Activated B cell treated with CpG ODN at 0.5 μM for 24 hours (primary cell): ENCODE measurements around the gene DENND2D. TPM values are rescaled to one million over a fixed set of nuclear protein-coding genes. Genes with fewer than 3 reads are reported as not detected.

Experiments used
- ATAC-seq: fragments of 200-7000 bp; cut with Tn5 transposase; one replicate; pipeline ENCODE4 v1.10.0; 2021; ENCODE audit warnings: low read depth, mild to moderate bottlenecking, moderate library complexity
- CTCF ChIA-PET: fragments of 350-600 bp; sonication (Branson Sonifier 250); formaldehyde crosslinking; loops from one replicate; lab custom pipeline; 2021; ENCODE audit warnings: antibody characterized with exemption; lab: Charles Lee
- POLR2A ChIA-PET: fragments of 350-600 bp; sonication (Branson Sonifier 250); formaldehyde crosslinking; loops from one replicate; lab custom pipeline; 2021; ENCODE audit warnings: antibody characterized with exemption; lab: Charles Lee
- DNase-seq: peaks from one replicate; pipeline ENCODE4 v3.0.0; 2022
- H3K27ac Mint-ChIP-seq: one replicate; pipeline ENCODE4 v1.8.0; 2020; ENCODE audit warnings: mixed read lengths
- H3K27me3 Mint-ChIP-seq: one replicate; pipeline ENCODE4 v1.8.0; 2021; ENCODE audit warnings: mixed read lengths
- H3K36me3 Mint-ChIP-seq: one replicate; pipeline ENCODE4 v1.8.0; 2021; ENCODE audit warnings: low read depth, mixed read lengths
- H3K4me1 Mint-ChIP-seq: one replicate; pipeline ENCODE4 v1.8.0; 2021; ENCODE audit warnings: mixed read lengths
- H3K4me3 Mint-ChIP-seq: one replicate; pipeline ENCODE4 v1.8.0; 2020; ENCODE audit warnings: mild to moderate bottlenecking, mixed read lengths
- H3K9me3 Mint-ChIP-seq: one replicate; pipeline ENCODE4 v1.8.0; 2020; ENCODE audit warnings: mixed read lengths
- intact Hi-C: fragments of 100-400 bp; cut with micrococcal nuclease; formaldehyde crosslinking; loops from one replicate; pipeline ENCODE4 v1.15.1; 2024
- total RNA-seq: library from RNA; stranded (reverse); gene quantifications from 2 replicates; pipeline ENCODE4 v1.2.3, GENCODE V29; 2022
- TF ChIP-seq, protein P1 (sequence below): fragments of 200-600 bp; IDR thresholded peaks from one replicate; pipeline ENCODE4 v1.8.0; 2022; ENCODE audit warnings: antibody characterized with exemption, mild to moderate bottlenecking

The DENND2D gene
- total RNA-seq, 1 donor from 2014 or later: 58.6 TPM

DNA sequence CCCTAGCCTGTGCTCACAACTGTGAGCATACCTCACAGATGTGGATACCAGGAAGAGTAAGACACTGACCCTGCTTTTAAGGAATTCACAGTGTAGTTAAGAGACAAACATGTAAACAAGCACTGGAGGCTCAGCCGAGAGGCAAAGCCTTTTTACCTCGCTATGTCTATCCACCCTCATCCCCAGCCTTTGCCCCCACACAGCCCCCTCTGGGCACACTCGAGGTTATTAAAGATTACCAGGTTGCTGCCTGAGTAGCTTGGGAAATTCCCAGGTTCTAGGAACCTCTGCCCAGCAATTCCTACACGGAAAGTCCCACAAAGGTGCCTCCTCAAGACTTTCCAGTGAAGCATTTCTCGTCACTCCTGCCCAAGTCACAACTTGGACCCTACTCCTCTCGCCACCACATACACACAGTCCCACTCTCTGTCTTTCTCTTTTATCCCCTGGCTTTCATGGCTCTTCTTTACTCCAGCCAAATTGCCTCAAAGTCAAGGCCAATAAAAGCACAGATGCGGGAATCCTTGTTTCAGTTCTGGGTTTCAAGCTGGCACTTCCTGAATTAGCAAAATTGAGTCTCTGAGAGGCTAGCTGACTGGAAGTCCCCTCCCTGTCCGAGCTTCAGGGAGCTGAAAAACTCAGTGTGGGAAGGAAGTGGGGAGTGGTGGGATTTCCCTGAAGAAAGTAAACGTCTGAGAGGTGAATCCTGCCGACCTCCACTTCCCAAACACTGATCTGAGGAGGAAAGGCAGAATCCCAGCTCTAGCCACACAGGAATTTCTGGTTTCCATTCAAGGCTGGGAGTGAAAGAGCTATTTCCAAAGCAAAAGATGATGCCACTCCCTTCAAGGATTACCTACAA lies 7.6 kb downstream of the DENND2D start:
- CTCF ChIA-PET: interaction anchor here (0.7 to 1.1 kb wide), 5 partner anchors 9 to 208 kb away, joined by 3 to 6 read pairs (median 3); no protein-coding TSS in a partner anchor
- peak overlapping the region; percentile 70 for H3K4me3 Mint-ChIP-seq
- peak; percentile 65 for ATAC-seq
- TF ChIP-seq, protein P1, sequence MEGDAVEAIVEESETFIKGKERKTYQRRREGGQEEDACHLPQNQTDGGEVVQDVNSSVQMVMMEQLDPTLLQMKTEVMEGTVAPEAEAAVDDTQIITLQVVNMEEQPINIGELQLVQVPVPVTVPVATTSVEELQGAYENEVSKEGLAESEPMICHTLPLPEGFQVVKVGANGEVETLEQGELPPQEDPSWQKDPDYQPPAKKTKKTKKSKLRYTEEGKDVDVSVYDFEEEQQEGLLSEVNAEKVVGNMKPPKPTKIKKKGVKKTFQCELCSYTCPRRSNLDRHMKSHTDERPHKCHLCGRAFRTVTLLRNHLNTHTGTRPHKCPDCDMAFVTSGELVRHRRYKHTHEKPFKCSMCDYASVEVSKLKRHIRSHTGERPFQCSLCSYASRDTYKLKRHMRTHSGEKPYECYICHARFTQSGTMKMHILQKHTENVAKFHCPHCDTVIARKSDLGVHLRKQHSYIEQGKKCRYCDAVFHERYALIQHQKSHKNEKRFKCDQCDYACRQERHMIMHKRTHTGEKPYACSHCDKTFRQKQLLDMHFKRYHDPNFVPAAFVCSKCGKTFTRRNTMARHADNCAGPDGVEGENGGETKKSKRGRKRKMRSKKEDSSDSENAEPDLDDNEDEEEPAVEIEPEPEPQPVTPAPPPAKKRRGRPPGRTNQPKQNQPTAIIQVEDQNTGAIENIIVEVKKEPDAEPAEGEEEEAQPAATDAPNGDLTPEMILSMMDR: no peak
- intact Hi-C loops: loop anchor here (1.0 to 2.0 kb wide), 2 partner anchors 10 to 14 kb away; no protein-coding TSS in a partner anchor
- peak overlapping the region; percentile 89 for H3K27ac Mint-ChIP-seq
- no peaks in the 10 kb centered on the region for H3K27me3 Mint-ChIP-seq
- no peaks in the 10 kb centered on the region for H3K9me3 Mint-ChIP-seq
- peaks cover 71% of the 10 kb centered on the region for H3K4me1 Mint-ChIP-seq
- no peak for DNase-seq
- H3K36me3 Mint-ChIP-seq: peaks cover 95% of the 10 kb centered on the region
- POLR2A ChIA-PET: interaction anchor here (0.5 to 4.1 kb wide), 6 partner anchors 9 to 53 kb away, joined by 5 to 37 read pairs (median 21); partner anchors contain the start of genes CEPT1 and DRAM2

DNA sequence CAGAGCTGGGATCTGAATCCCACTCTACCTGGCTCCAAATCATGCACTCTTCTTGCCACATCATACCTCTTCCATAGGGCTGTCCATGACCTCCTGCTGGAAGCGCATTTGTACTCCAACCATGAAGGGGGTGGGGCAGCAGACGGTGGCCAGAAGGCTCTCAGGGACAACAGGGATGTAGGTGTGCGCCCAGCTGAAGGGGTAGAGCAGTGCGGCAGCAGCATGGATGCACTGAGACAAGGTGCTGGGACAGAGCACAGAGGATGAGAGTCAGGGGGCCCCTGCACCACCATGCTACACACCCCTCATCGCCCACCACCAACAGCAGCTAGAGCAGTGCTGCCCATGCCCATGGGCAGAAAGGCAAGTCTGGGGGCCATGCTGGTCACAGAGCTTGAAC lies 8.4 kb downstream of the DENND2D start:
- no peak for ATAC-seq
- ChIA-PET CTCF (interaction anchor here (0.8 to 1.4 kb wide), 3 partner anchors 29 to 577 kb away, joined by 3 to 7 read pairs (median 6); no protein-coding TSS in a partner anchor), POLR2A (interaction anchor here (0.8 to 4.1 kb wide), 5 partner anchors 12 to 64 kb away, joined by 3 to 37 read pairs (median 22); partner anchors contain the start of genes CEPT1 and DRAM2)
- TF ChIP-seq, protein P1: no peak
- intact Hi-C loops: loop anchor here (2.0 kb wide), 1 partner anchor 13 kb away; no protein-coding TSS in a partner anchor
- Mint-ChIP-seq H3K9me3 (no peaks in the 10 kb centered on the region), H3K27me3 (no peaks in the 10 kb centered on the region), H3K36me3 (peaks cover 95% of the 10 kb centered on the region), H3K27ac (peak overlapping the region; percentile 89), H3K4me3 (no peak overlapping the region), H3K4me1 (peaks cover 63% of the 10 kb centered on the region)
- no peak for DNase-seq

DNA sequence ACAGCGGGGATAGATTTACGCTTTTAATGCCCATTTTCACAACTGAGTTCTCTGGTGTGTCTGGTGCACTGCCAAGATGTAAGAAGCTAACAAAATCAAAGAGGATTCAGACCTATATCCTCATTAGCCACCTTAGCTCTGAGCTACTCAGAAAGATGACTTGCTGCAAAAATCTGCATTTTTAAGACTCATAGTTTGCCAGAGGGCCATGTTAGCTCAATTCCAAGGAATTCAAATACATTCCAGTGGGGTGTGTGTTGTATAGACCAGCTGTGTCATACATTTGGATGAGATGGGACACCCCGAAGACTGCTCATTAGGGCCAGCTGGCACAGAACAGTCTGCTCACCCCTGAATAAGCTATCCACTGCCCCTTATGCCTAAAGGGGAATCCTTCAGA lies 8.9 kb downstream of the DENND2D start:
- H3K36me3 Mint-ChIP-seq: peaks cover 95% of the 10 kb centered on the region
- POLR2A ChIA-PET: interaction anchor here (0.8 to 4.1 kb wide), 5 partner anchors 12 to 64 kb away, joined by 3 to 37 read pairs (median 22); partner anchors contain the start of genes CEPT1 and DRAM2
- CTCF ChIA-PET: interaction anchor here (0.8 to 1.4 kb wide), 3 partner anchors 29 to 577 kb away, joined by 3 to 7 read pairs (median 6); no protein-coding TSS in a partner anchor

DNA sequence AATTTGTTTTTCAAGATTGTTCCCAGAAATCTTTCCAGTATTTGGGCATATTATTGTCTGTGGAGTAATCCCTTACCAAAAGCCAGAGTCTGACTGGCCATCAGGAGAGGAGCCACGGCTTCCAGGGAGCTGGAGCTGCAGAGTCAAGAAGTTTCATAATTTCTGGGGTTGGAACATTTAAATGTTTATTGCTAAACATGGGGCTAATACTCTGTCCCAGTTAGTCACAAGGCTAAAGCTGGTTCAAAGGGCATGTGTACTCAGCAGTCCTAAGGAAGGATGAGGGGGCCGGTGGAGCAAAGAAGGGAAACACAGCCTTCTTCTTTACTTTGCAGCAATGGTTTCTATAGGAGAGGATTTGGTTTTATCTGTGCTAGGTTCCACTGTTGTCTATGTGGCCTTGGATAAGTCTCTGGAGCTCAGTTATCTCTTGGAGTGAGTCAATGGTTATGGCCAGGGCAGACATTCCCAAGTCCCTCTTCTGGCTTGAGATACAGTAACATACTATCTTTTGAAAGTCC lies 9.5 kb downstream of the DENND2D start:
- Mint-ChIP-seq H3K4me3 (no peak overlapping the region), H3K4me1 (peaks cover 56% of the 10 kb centered on the region), H3K27me3 (no peaks in the 10 kb centered on the region), H3K36me3 (peaks cover 95% of the 10 kb centered on the region), H3K9me3 (no peaks in the 10 kb centered on the region), H3K27ac (peak overlapping the region; percentile 89)
- TF ChIP-seq, protein P1: no peak
- POLR2A ChIA-PET: interaction anchor here (3.3 to 4.1 kb wide), 3 partner anchors 25 to 51 kb away, joined by 20 to 37 read pairs (median 28); partner anchors contain the start of genes CEPT1 and DRAM2
- CTCF ChIA-PET: interaction anchor here (1.3 to 1.4 kb wide), 2 partner anchors 30 to 160 kb away, joined by 6 to 7 read pairs; no protein-coding TSS in a partner anchor
- no peak for ATAC-seq
- no peak for DNase-seq
- intact Hi-C loops: no loop called here

More for the DNA sequence above, 8.9 kb downstream of the DENND2D start:
- TF ChIP-seq, protein P1: no peak
- Mint-ChIP-seq H3K27me3 (no peaks in the 10 kb centered on the region), H3K4me3 (no peak overlapping the region), H3K27ac (peak overlapping the region; percentile 89), H3K9me3 (no peaks in the 10 kb centered on the region), H3K4me1 (peaks cover 59% of the 10 kb centered on the region)
- ATAC-seq (no peak), DNase-seq (no peak)
- intact Hi-C loops: no loop called here
